Stimulated activated CD8-positive, alpha-beta memory T cell treated with anti-CD3 and anti-CD28 coated beads, Interleukin-15, amount 100 ng/mL, for 24 hours (primary cell): ENCODE results near the gene DAD1.

ENCODE experiments used
- DNase-seq: peaks from one replicate; pipeline ENCODE4 v3.0.0-alpha.2; 2020; ENCODE audit warnings: low read depth

The DAD1 gene

GRCh38 chr14:22536853-22537338 lies 52.1 kb downstream of the DAD1 start:
- DNase-seq = no peak

- DNase-seq = no peak
These were observed 53.1 kb downstream of the DAD1 start for GRCh38 chr14:22535916-22536315.

GRCh38 chr14:22535126-22535525 lies 53.9 kb downstream of the DAD1 start:
- no peak for DNase-seq

GRCh38 chr14:22534547-22534946 lies 54.5 kb downstream of the DAD1 start:
- DNase-seq = no peak

- no peak for DNase-seq
These were observed 55.2 kb downstream of the DAD1 start for GRCh38 chr14:22533739-22534359.

- no peak for DNase-seq
These were observed 55.8 kb downstream of the DAD1 start for GRCh38 chr14:22533057-22533704.

- DNase-seq = no peak
These were observed 56.5 kb downstream of the DAD1 start for GRCh38 chr14:22532345-22533056.

GRCh38 chr14:22531451-22532344 lies 57.3 kb downstream of the DAD1 start:
- DNase-seq = no peak

GRCh38 chr14:22530127-22530526 lies 58.9 kb downstream of the DAD1 start:
- no peak for DNase-seq

- DNase-seq = no peak
These were observed 62.3 kb downstream of the DAD1 start for GRCh38 chr14:22526744-22527143.

- no peak for DNase-seq
These were observed 62.8 kb downstream of the DAD1 start for GRCh38 chr14:22526218-22526617.

- DNase-seq = no peak
These were observed 64.3 kb downstream of the DAD1 start for GRCh38 chr14:22524784-22525161.

GRCh38 chr14:22524115-22524783 lies 64.8 kb downstream of the DAD1 start:
- DNase-seq = no peak

GRCh38 chr14:22523283-22523682 lies 65.7 kb downstream of the DAD1 start:
- DNase-seq = no peak

GRCh38 chr14:22522466-22522957 lies 66.5 kb downstream of the DAD1 start:
- DNase-seq = no peak

GRCh38 chr14:22521449-22522239 lies 67.4 kb downstream of the DAD1 start:
- no peak for DNase-seq

- DNase-seq = no peak
These were observed 68.2 kb downstream of the DAD1 start for GRCh38 chr14:22520796-22521195.

- no peak for DNase-seq
These were observed 68.9 kb downstream of the DAD1 start for GRCh38 chr14:22519877-22520685.

GRCh38 chr14:22518073-22518472 lies 71.0 kb downstream of the DAD1 start:
- DNase-seq = no peak
